Measurements from ENCODE around the gene UBXN6. TPM values are rescaled to one million over a fixed set of nuclear protein-coding genes. Genes with fewer than 3 reads are reported as not detected.

Gene UBXN6
- total RNA-seq, 5 donors from 2014 or later (not counting 1 experiment from before 2014, with no cell fraction given) = 49.7 to 86.4 (median 76.5) TPM

- Mint-ChIP-seq H3K9me3 (no peaks in the 10 kb centered on the region), H3K27ac (peak within 1 kb of the TSS; percentile 87 to 92), H3K36me3 (peaks cover 3% of the 10 kb centered on the region), H3K27me3 (no peaks in the 10 kb centered on the region), H3K4me3 (peak within 1 kb of the TSS; percentile 80 to 89 (median 85)), H3K4me1 (peaks cover 45 to 60% (median 49%) of the 10 kb centered on the region in 3 donors)
- ChIA-PET POLR2A (interaction anchor here (0.5 to 1.3 kb wide), 9 partner anchors 16 to 895 kb away, joined by 3 to 14 read pairs (median 5); partner anchors contain the start of gene HDGFL2 (in 1 of the 2)), CTCF (interaction anchor here in 1 of 2 donors (0.5 to 1.5 kb wide), 15 partner anchors 22 to 1452 kb away, joined by 3 to 18 read pairs (median 5); partner anchors contain the start of genes FEM1A, MPND and YJU2)
- peaks cover 23 to 49% of the 10 kb centered on the region in 2 experiments for H3K4me1 ChIP-seq (ENCODE audit: control insufficient read depth in 1 of 2, extremely low read depth in 1 of 2, insufficient read depth in 2 of 2, low read length in 2 of 2)
- H3K36me3 ChIP-seq (ENCODE audit: control insufficient read depth in 2 of 2, extremely low read depth in 1 of 2, insufficient read depth in 1 of 2, low read length in 1 of 2) = peaks cover 0 to 1% of the 10 kb centered on the region in 2 donors
- H3K27me3 ChIP-seq (replicated peaks in 1 of 2; ENCODE audit: control insufficient read depth in 2 of 2, extremely low read depth in 1 of 2, insufficient read depth in 2 of 2, low read length in 1 of 2) = no peaks in the 10 kb centered on the region
- peak within 1 kb of the TSS; percentile 94 for H3K27ac ChIP-seq (ENCODE audit: low read length)
- under 1% methylated on average over 77 of the region's 84 CpGs for WGBS (ENCODE audit: insufficient coverage)
- peak within 1 kb of the TSS; percentile 54 to 84 for H3K4me3 ChIP-seq (ENCODE audit: control insufficient read depth in 1 of 2, extremely low read depth in 1 of 2, low read length in 1 of 2)
- ATAC-seq (replicated peaks in 1 of 4) (peak; percentile 88 to 91 (median 89)), DNase-seq (peak; percentile 95 to 100 (median 99))
- H3K9me3 ChIP-seq = no peaks in the 10 kb centered on the region
These were observed 55.2 kb downstream of the UBXN6 start, which contains the start of gene CHAF1A for GRCh38 chr19:4402171-4403004. TSS of gene CHAF1A (plus strand) at chr19:4402640. CDS start at chr19:4402763, 123 bp downstream.

- Histone ChIP-seq H3K4me1 (ENCODE audit: control insufficient read depth in 1 of 2, extremely low read depth in 1 of 2, insufficient read depth in 2 of 2, low read length in 2 of 2) (peaks cover 23 to 55% of the 10 kb centered on the region in 2 experiments), H3K36me3 (ENCODE audit: control insufficient read depth in 2 of 2, extremely low read depth in 1 of 2, insufficient read depth in 1 of 2, low read length in 1 of 2) (peaks cover 4 to 6% of the 10 kb centered on the region in 2 donors), H3K4me3 (ENCODE audit: control insufficient read depth in 1 of 2, extremely low read depth in 1 of 2, low read length in 1 of 2) (peak overlapping the region in 1 of 2 donors; percentile 44), H3K9me3 (no peaks in the 10 kb centered on the region), H3K27me3 (replicated peaks in 1 of 2; ENCODE audit: control insufficient read depth in 2 of 2, extremely low read depth in 1 of 2, insufficient read depth in 2 of 2, low read length in 1 of 2) (no peaks in the 10 kb centered on the region), H3K27ac (ENCODE audit: low read length) (peak overlapping the region; percentile 94)
- no CpG with 5 or more reads among the region's 8 CpGs for WGBS (ENCODE audit: insufficient coverage)
- H3K9me3 Mint-ChIP-seq = no peaks in the 10 kb centered on the region
- ATAC-seq (replicated peaks in 1 of 4) (no peak), DNase-seq (no peak)
- peaks cover 5% of the 10 kb centered on the region for H3K36me3 Mint-ChIP-seq
- ChIA-PET POLR2A (interaction anchor here in 1 of 2 donors (0.6 to 1.3 kb wide), 6 partner anchors 16 to 293 kb away, joined by 3 to 9 read pairs (median 4); partner anchors contain the start of gene HDGFL2), CTCF (interaction anchor here in 1 of 2 donors (0.8 to 1.5 kb wide), 10 partner anchors 32 to 1451 kb away, joined by 3 to 18 read pairs (median 5); partner anchors contain the start of genes FEM1A, MPND and YJU2)
- H3K4me1 Mint-ChIP-seq = peaks cover 50 to 66% (median 56%) of the 10 kb centered on the region in 3 donors
- H3K27ac Mint-ChIP-seq = peak overlapping the region; percentile 87 to 92
- H3K27me3 Mint-ChIP-seq = no peaks in the 10 kb centered on the region
- H3K4me3 Mint-ChIP-seq = peak overlapping the region; percentile 74 to 89 (median 84)
These were observed 55.8 kb downstream of the UBXN6 start for GRCh38 chr19:4401769-4402170.

- Histone ChIP-seq H3K4me3 (ENCODE audit: control insufficient read depth in 1 of 2, extremely low read depth in 1 of 2, low read length in 1 of 2) (peak within 1 kb of the TSS; percentile 85 to 92), H3K36me3 (ENCODE audit: control insufficient read depth in 2 of 2, extremely low read depth in 1 of 2, insufficient read depth in 1 of 2, low read length in 1 of 2) (peaks cover 6 to 13% of the 10 kb centered on the region in 2 donors), H3K27ac (ENCODE audit: low read length) (peak within 1 kb of the TSS; percentile 94), H3K4me1 (ENCODE audit: control insufficient read depth in 1 of 2, extremely low read depth in 1 of 2, insufficient read depth in 2 of 2, low read length in 2 of 2) (peaks cover 23 to 55% of the 10 kb centered on the region in 2 experiments), H3K9me3 (no peaks in the 10 kb centered on the region), H3K27me3 (replicated peaks in 1 of 2; ENCODE audit: control insufficient read depth in 2 of 2, extremely low read depth in 1 of 2, insufficient read depth in 2 of 2, low read length in 1 of 2) (no peaks in the 10 kb centered on the region)
- ChIA-PET CTCF (interaction anchor here in 1 of 2 donors (0.6 to 1.2 kb wide), 5 partner anchors 56 to 154 kb away, joined by 3 to 6 read pairs (median 4); partner anchors contain the start of genes HDGFL2, MPND and YJU2), POLR2A (interaction anchor here in 1 of 2 donors (1.4 kb wide), 1 partner anchor 71 kb away, joined by 4 read pairs; the partner anchor contains the start of gene HDGFL2)
- Mint-ChIP-seq H3K27me3 (no peaks in the 10 kb centered on the region), H3K36me3 (peaks cover 8% of the 10 kb centered on the region), H3K27ac (peak within 1 kb of the TSS; percentile 75 to 92), H3K4me3 (peak within 1 kb of the TSS; percentile 82 to 89 (median 87)), H3K9me3 (no peaks in the 10 kb centered on the region), H3K4me1 (peaks cover 61 to 76% (median 63%) of the 10 kb centered on the region in 3 donors)
- WGBS (ENCODE audit: insufficient coverage) = under 1% methylated on average over 80 of the region's 90 CpGs
- ATAC-seq (replicated peaks in 1 of 4) = peak; percentile 66 to 74 (median 70)
- peak; percentile 79 to 98 (median 89) for DNase-seq
These were observed 57.3 kb downstream of the UBXN6 start, which contains the start of gene SH3GL1 for GRCh38 chr19:4400135-4400936. TSS of gene SH3GL1 (minus strand) at chr19:4400547. CDS start at chr19:4400368, 179 bp downstream.

GRCh38 chr19:4399812-4400134 is 57.8 kb downstream of the UBXN6 start:
- peak; percentile 0 to 6 (median 4) for ATAC-seq (replicated peaks in 1 of 4)
- peak in 1 of 35 experiments; percentile 39 for DNase-seq
- Histone ChIP-seq H3K27ac (ENCODE audit: low read length) (peak overlapping the region; percentile 35), H3K9me3 (no peaks in the 10 kb centered on the region), H3K4me3 (ENCODE audit: control insufficient read depth in 1 of 2, extremely low read depth in 1 of 2, low read length in 1 of 2) (peak overlapping the region; percentile 85 to 92), H3K36me3 (ENCODE audit: control insufficient read depth in 2 of 2, extremely low read depth in 1 of 2, insufficient read depth in 1 of 2, low read length in 1 of 2) (peaks cover 6 to 18% of the 10 kb centered on the region in 2 donors), H3K4me1 (ENCODE audit: control insufficient read depth in 1 of 2, extremely low read depth in 1 of 2, insufficient read depth in 2 of 2, low read length in 2 of 2) (peaks cover 23 to 58% of the 10 kb centered on the region in 2 experiments), H3K27me3 (replicated peaks in 1 of 2; ENCODE audit: control insufficient read depth in 2 of 2, extremely low read depth in 1 of 2, insufficient read depth in 2 of 2, low read length in 1 of 2) (no peaks in the 10 kb centered on the region)
- CTCF ChIA-PET = interaction anchor here in 1 of 2 donors (0.6 to 1.2 kb wide), 5 partner anchors 55 to 153 kb away, joined by 3 to 6 read pairs (median 4); partner anchors contain the start of genes HDGFL2, MPND and YJU2
- POLR2A ChIA-PET = interaction anchor here in 1 of 2 donors (1.4 kb wide), 1 partner anchor 72 kb away, joined by 4 read pairs; the partner anchor contains the start of gene HDGFL2
- 0% methylated on average over 1 of the region's 12 CpGs for WGBS (ENCODE audit: insufficient coverage)
- H3K4me3 Mint-ChIP-seq = peak overlapping the region; percentile 82 to 89 (median 87)
- H3K27ac Mint-ChIP-seq = peak overlapping the region; percentile 71 to 75
- H3K27me3 Mint-ChIP-seq = no peaks in the 10 kb centered on the region
- H3K36me3 Mint-ChIP-seq = peaks cover 10% of the 10 kb centered on the region
- H3K9me3 Mint-ChIP-seq = no peaks in the 10 kb centered on the region
- peaks cover 67 to 79% (median 68%) of the 10 kb centered on the region in 3 donors for H3K4me1 Mint-ChIP-seq

GRCh38 chr19:4396949-4397783 is 60.4 kb downstream of the UBXN6 start:
- Histone ChIP-seq H3K27me3 (replicated peaks in 1 of 2; ENCODE audit: control insufficient read depth in 2 of 2, extremely low read depth in 1 of 2, insufficient read depth in 2 of 2, low read length in 1 of 2) (no peaks in the 10 kb centered on the region), H3K27ac (ENCODE audit: low read length) (no peak overlapping the region), H3K4me1 (ENCODE audit: control insufficient read depth in 1 of 2, extremely low read depth in 1 of 2, insufficient read depth in 2 of 2, low read length in 2 of 2) (peaks cover 17 to 55% of the 10 kb centered on the region in 2 experiments), H3K4me3 (ENCODE audit: control insufficient read depth in 1 of 2, extremely low read depth in 1 of 2, low read length in 1 of 2) (no peak overlapping the region), H3K36me3 (ENCODE audit: control insufficient read depth in 2 of 2, extremely low read depth in 1 of 2, insufficient read depth in 1 of 2, low read length in 1 of 2) (peaks cover 6 to 24% of the 10 kb centered on the region in 2 donors), H3K9me3 (no peaks in the 10 kb centered on the region)
- CTCF ChIA-PET = no interaction called here
- POLR2A ChIA-PET = no interaction called here
- peaks cover 69 to 82% (median 73%) of the 10 kb centered on the region in 3 donors for H3K4me1 Mint-ChIP-seq
- H3K27ac Mint-ChIP-seq = peak overlapping the region in 1 of 2 donors; percentile 28
- WGBS (ENCODE audit: insufficient coverage) = 95% methylated on average over 11 of the region's 15 CpGs
- H3K27me3 Mint-ChIP-seq = no peaks in the 10 kb centered on the region
- no peaks in the 10 kb centered on the region for H3K9me3 Mint-ChIP-seq
- no peak overlapping the region for H3K4me3 Mint-ChIP-seq
- DNase-seq (no peak), ATAC-seq (replicated peaks in 1 of 4) (no peak)
- H3K36me3 Mint-ChIP-seq = peaks cover 15% of the 10 kb centered on the region
